GM21576 (cell line): ENCODE results near the gene C20orf141.
"Not testable (repeated sequence)": the region's sequence is repeated elsewhere in the genome, so short reads cannot be mapped to it uniquely, and the experiment has no call there.

Experiments
- ATAC-seq: cut with Tn5 transposase; IDR thresholded peaks from one replicate; pipeline ENCODE4 v1.9.1; 2021; ENCODE audit warnings: mild to moderate bottlenecking, moderate library complexity; ENCODE audit not compliant: unreplicated experiment

C20orf141 gene

GRCh38 chr20:2799688-2800520 lies 14.9 kb upstream of the C20orf141 start:
- ATAC-seq = no peak

GRCh38 chr20:2800521-2801285 lies 14.1 kb upstream of the C20orf141 start, which contains the start of gene CPXM1:
Gene CPXM1 (minus strand): TSS chr20:2800627. CDS start chr20:2800572, 55 bp downstream.
- no peak for ATAC-seq

- no peak for ATAC-seq
Observed at GRCh38 chr20:2801286-2801728, 13.5 kb upstream of the C20orf141 start.

GRCh38 chr20:2804041-2804828 lies 10.6 kb upstream of the C20orf141 start:
- no peak for ATAC-seq

- no peak for ATAC-seq
Observed at GRCh38 chr20:2804852-2805688, 9.7 kb upstream of the C20orf141 start.

- ATAC-seq = no peak
Observed at GRCh38 chr20:2805689-2806350, 9.0 kb upstream of the C20orf141 start.

GRCh38 chr20:2806351-2806701 lies 8.5 kb upstream of the C20orf141 start:
- ATAC-seq = no peak

GRCh38 chr20:2807019-2807418 lies 7.8 kb upstream of the C20orf141 start:
- no peak for ATAC-seq

- not testable (repeated sequence) for ATAC-seq
Observed at GRCh38 chr20:2807929-2808328, 6.9 kb upstream of the C20orf141 start.

GRCh38 chr20:2809690-2810089 lies 5.1 kb upstream of the C20orf141 start:
- ATAC-seq = no peak

GRCh38 chr20:2812189-2812588 lies 2.6 kb upstream of the C20orf141 start:
- no peak for ATAC-seq

GRCh38 chr20:2814076-2814475 lies 711 bp upstream of the C20orf141 start:
- no peak for ATAC-seq

- no peak for ATAC-seq
Observed at GRCh38 chr20:2815242-2815900, 584 bp downstream of the C20orf141 start.

- no peak for ATAC-seq
Observed at GRCh38 chr20:2816030-2816582, 1.3 kb downstream of the C20orf141 start, which contains the start of gene TMEM239. Gene TMEM239 (plus strand): TSS chr20:2816364. CDS start chr20:2816555, 191 bp downstream.

GRCh38 chr20:2816583-2817340 lies 2.0 kb downstream of the C20orf141 start:
- no peak for ATAC-seq

- no peak for ATAC-seq
Observed at GRCh38 chr20:2817341-2817726, 2.5 kb downstream of the C20orf141 start.

GRCh38 chr20:2817891-2818595 lies 3.3 kb downstream of the C20orf141 start:
- no peak for ATAC-seq
